ENCODE data around the gene DCANP1.
A peak's percentile ranks its signal among the peaks of the same experiment; 100 is the strongest.

DCANP1 gene

GRCh38 chr5:135489466-135490244 is 42.5 kb upstream of the DCANP1 start:
- Histone ChIP-seq H3K9ac (ENCODE audit: low read depth, low read length, poor library complexity) (peak overlapping the region; percentile 33), H2AFZ (ENCODE audit: low read length) (peak overlapping the region; percentile 97), H2BK5ac (ENCODE audit: low read length) (no peak overlapping the region), H3K4me1 (ENCODE audit: control insufficient read depth in 2 of 2, insufficient read depth in 1 of 2, low read depth in 1 of 2, low read length in 2 of 2) (peaks cover 12 to 30% of the 10 kb centered on the region in 2 donors), H3K4ac (ENCODE audit: low read length) (no peak overlapping the region), H4K8ac (ENCODE audit: low read depth, low read length) (no peak overlapping the region), H2BK15ac (ENCODE audit: low read length) (peak overlapping the region; percentile 82), H3K4me2 (ENCODE audit: insufficient read depth, low read length, poor library complexity, severe bottlenecking) (peak overlapping the region; percentile 96), H3K27ac (replicated peaks; ENCODE audit: low read length) (no peak overlapping the region), H3K14ac (ENCODE audit: low read length) (no peak overlapping the region), H2BK120ac (ENCODE audit: low read depth, low read length) (peak overlapping the region; percentile 20), H3K36me3 (replicated peaks in 1 of 2; ENCODE audit: control insufficient read depth in 2 of 2, insufficient read depth in 2 of 2, low read length in 2 of 2) (no peaks in the 10 kb centered on the region), H3K27me3 (ENCODE audit: control insufficient read depth in 3 of 3, insufficient read depth in 3 of 3, low read depth in 1 of 3, low read length in 3 of 3) (peaks cover 8 to 100% (median 80%) of the 10 kb centered on the region in 3 experiments), H3K23ac (ENCODE audit: low read depth, low read length, poor library complexity) (no peak overlapping the region), H3K4me3 (ENCODE audit: low read length in 2 of 2) (peak overlapping the region; percentile 35 to 59), H3K9me3 (replicated peaks in 1 of 2; ENCODE audit: control insufficient read depth in 2 of 2, insufficient read depth in 1 of 2, low read depth in 1 of 2, low read length in 2 of 2) (peaks cover 2 to 3% of the 10 kb centered on the region in 2 donors), H3K18ac (ENCODE audit: low read length) (peak overlapping the region; percentile 91), H2AK5ac (ENCODE audit: low read depth, low read length) (peak overlapping the region; percentile 15), H3K79me1 (ENCODE audit: low read depth, low read length) (no peaks in the 10 kb centered on the region), H4K91ac (ENCODE audit: low read depth, low read length, poor library complexity) (no peak overlapping the region), H2BK12ac (ENCODE audit: low read length) (peak overlapping the region; percentile 4)
- WGBS, 2 donors (ENCODE audit: extremely low coverage in 2 of 2, insufficient read length in 2 of 2, insufficient replicate concordance in 1 of 2): no CpG with 5 or more reads among the region's 53 CpGs
- DNase-seq (ENCODE audit: low spot score): no peak

- peak; percentile 89 for DNase-seq (ENCODE audit: low spot score)
- Histone ChIP-seq H4K8ac (ENCODE audit: low read depth, low read length) (no peak overlapping the region), H3K9me3 (replicated peaks in 1 of 2; ENCODE audit: control insufficient read depth in 2 of 2, insufficient read depth in 1 of 2, low read depth in 1 of 2, low read length in 2 of 2) (peaks cover 2 to 3% of the 10 kb centered on the region in 2 donors), H3K23ac (ENCODE audit: low read depth, low read length, poor library complexity) (no peak overlapping the region), H3K4ac (ENCODE audit: low read length) (no peak overlapping the region), H3K4me1 (ENCODE audit: control insufficient read depth in 2 of 2, insufficient read depth in 1 of 2, low read depth in 1 of 2, low read length in 2 of 2) (peaks cover 12 to 29% of the 10 kb centered on the region in 2 donors), H3K27ac (replicated peaks; ENCODE audit: low read length) (no peak overlapping the region), H2BK120ac (ENCODE audit: low read depth, low read length) (peak overlapping the region; percentile 20), H2AFZ (ENCODE audit: low read length) (peak overlapping the region; percentile 97), H2AK5ac (ENCODE audit: low read depth, low read length) (peak overlapping the region; percentile 15), H3K4me2 (ENCODE audit: insufficient read depth, low read length, poor library complexity, severe bottlenecking) (peak overlapping the region; percentile 96), H3K79me1 (ENCODE audit: low read depth, low read length) (no peaks in the 10 kb centered on the region), H2BK5ac (ENCODE audit: low read length) (no peak overlapping the region), H3K36me3 (replicated peaks in 1 of 2; ENCODE audit: control insufficient read depth in 2 of 2, insufficient read depth in 2 of 2, low read length in 2 of 2) (no peaks in the 10 kb centered on the region), H2BK12ac (ENCODE audit: low read length) (no peak overlapping the region), H3K27me3 (ENCODE audit: control insufficient read depth in 3 of 3, insufficient read depth in 3 of 3, low read depth in 1 of 3, low read length in 3 of 3) (peaks cover 8 to 98% (median 85%) of the 10 kb centered on the region in 3 experiments), H3K9ac (ENCODE audit: low read depth, low read length, poor library complexity) (no peak overlapping the region), H4K91ac (ENCODE audit: low read depth, low read length, poor library complexity) (no peak overlapping the region), H2BK15ac (ENCODE audit: low read length) (peak overlapping the region; percentile 82), H3K18ac (ENCODE audit: low read length) (peak overlapping the region; percentile 91), H3K14ac (ENCODE audit: low read length) (no peak overlapping the region), H3K4me3 (ENCODE audit: low read length in 2 of 2) (peak overlapping the region; percentile 35 to 61)
- no CpG with 5 or more reads among the region's 44 CpGs for WGBS, 2 donors (ENCODE audit: extremely low coverage in 2 of 2, insufficient read length in 2 of 2, insufficient replicate concordance in 1 of 2)
Observed at GRCh38 chr5:135488727-135489465, 41.7 kb upstream of the DCANP1 start.

- H3K23ac ChIP-seq (ENCODE audit: low read depth, low read length, poor library complexity): no peak overlapping the region
- no peaks in the 10 kb centered on the region for H3K36me3 ChIP-seq (replicated peaks in 1 of 2; ENCODE audit: control insufficient read depth in 2 of 2, insufficient read depth in 2 of 2, low read length in 2 of 2)
- no peaks in the 10 kb centered on the region for H3K79me1 ChIP-seq (ENCODE audit: low read depth, low read length)
- H2BK12ac ChIP-seq (ENCODE audit: low read length): no peak overlapping the region
- H4K91ac ChIP-seq (ENCODE audit: low read depth, low read length, poor library complexity): no peak overlapping the region
- no peak overlapping the region for H3K4ac ChIP-seq (ENCODE audit: low read length)
- peaks cover 2 to 3% of the 10 kb centered on the region in 2 donors for H3K9me3 ChIP-seq (replicated peaks in 1 of 2; ENCODE audit: control insufficient read depth in 2 of 2, insufficient read depth in 1 of 2, low read depth in 1 of 2, low read length in 2 of 2)
- H2AFZ ChIP-seq (ENCODE audit: low read length): peak overlapping the region; percentile 97
- peaks cover 12 to 29% of the 10 kb centered on the region in 2 donors for H3K4me1 ChIP-seq (ENCODE audit: control insufficient read depth in 2 of 2, insufficient read depth in 1 of 2, low read depth in 1 of 2, low read length in 2 of 2)
- H3K4me2 ChIP-seq (ENCODE audit: insufficient read depth, low read length, poor library complexity, severe bottlenecking): no peak overlapping the region
- H3K18ac ChIP-seq (ENCODE audit: low read length): peak overlapping the region; percentile 15
- no peak overlapping the region for H3K27ac ChIP-seq (replicated peaks; ENCODE audit: low read length)
- no peak overlapping the region for H4K8ac ChIP-seq (ENCODE audit: low read depth, low read length)
- H2BK120ac ChIP-seq (ENCODE audit: low read depth, low read length): no peak overlapping the region
- H3K4me3 ChIP-seq (ENCODE audit: low read length in 2 of 2): no peak overlapping the region
- H3K14ac ChIP-seq (ENCODE audit: low read length): no peak overlapping the region
- no peak overlapping the region for H3K9ac ChIP-seq (ENCODE audit: low read depth, low read length, poor library complexity)
- no peak overlapping the region for H2BK5ac ChIP-seq (ENCODE audit: low read length)
- H2AK5ac ChIP-seq (ENCODE audit: low read depth, low read length): no peak overlapping the region
- WGBS, 2 donors (ENCODE audit: extremely low coverage in 2 of 2, insufficient read length in 2 of 2, insufficient replicate concordance in 1 of 2): no CpG with 5 or more reads among the region's 11 CpGs
- H3K27me3 ChIP-seq (ENCODE audit: control insufficient read depth in 3 of 3, insufficient read depth in 3 of 3, low read depth in 1 of 3, low read length in 3 of 3): peaks cover 8 to 98% (median 85%) of the 10 kb centered on the region in 3 experiments
- H2BK15ac ChIP-seq (ENCODE audit: low read length): no peak overlapping the region
- no peak for DNase-seq (ENCODE audit: low spot score)
Observed at GRCh38 chr5:135487839-135488514, 40.8 kb upstream of the DCANP1 start.
